ENCODE measurements around the gene KYNU. TPM values are rescaled to one million over a fixed set of nuclear protein-coding genes. Genes with fewer than 3 reads are reported as not detected.
A peak's percentile ranks its signal among the peaks of the same experiment; 100 is the strongest.
"Not testable (repeated sequence)": the region's sequence is repeated elsewhere in the genome, so short reads cannot be mapped to it uniquely, and the experiment has no call there.

KYNU gene
- total RNA-seq, 2 donors from 2014 or later: 0.34 to 1.1 TPM

DNA sequence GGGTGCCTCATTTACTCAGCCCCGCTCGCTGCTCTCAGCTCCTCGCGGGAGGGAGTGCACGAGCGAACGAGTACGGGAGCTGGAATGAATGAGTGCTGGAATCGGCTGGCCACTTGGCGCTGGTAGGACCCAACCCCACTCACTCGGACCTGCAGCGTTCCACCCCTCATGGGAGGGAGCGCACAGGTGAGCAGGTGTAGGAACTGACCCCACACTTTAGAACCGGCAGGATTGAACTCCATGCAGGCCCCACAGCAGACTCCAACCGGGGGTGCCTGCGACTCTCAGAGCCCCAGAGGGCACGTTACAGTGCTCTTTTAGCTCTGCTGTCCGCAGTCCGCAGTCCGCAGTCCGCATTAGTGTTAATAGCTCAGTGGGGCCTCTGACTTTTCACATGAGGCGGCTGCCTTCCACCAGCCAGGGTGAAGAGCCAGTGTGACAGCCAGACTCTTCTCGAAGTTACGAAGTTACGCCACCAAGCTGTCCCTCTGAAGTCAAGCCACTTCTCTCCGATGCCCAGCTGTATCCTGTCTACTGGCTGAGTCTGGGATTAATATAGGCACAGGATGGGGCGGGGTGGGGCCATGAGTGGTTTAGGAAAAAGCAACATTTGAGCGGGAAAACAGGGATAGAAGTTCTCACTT lies 149.1 kb downstream of the KYNU start:
- WGBS: 56% methylated on average over 28 of the region's 28 CpGs
- no peak for DNase-seq (ENCODE audit: low spot score)
- H3K36me3 ChIP-seq: no peaks in the 10 kb centered on the region

DNA sequence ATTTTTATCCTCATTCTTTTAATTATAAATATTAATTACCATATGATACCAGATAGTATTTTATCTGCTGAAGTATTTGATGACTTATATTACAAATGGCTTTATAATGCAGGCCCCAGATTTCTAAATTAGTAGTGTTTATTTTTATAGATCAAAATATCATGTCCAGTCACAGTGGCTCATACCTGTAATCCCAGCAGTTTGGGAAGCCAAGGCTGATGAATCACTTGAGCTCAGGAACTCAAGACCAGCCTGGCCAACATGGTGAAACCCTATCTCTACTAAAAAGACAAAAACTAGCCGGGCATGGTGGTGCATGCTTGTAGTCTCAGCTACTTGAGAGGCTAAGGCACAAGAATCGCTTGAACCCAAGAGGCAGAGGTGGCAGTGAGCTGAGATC lies 151.7 kb downstream of the KYNU start:
- H3K27me3 ChIP-seq (replicated peaks; ENCODE audit: insufficient read depth): no peaks in the 10 kb centered on the region
- 86% methylated on average over 2 of the region's 2 CpGs for WGBS
- H3K4me1 ChIP-seq (replicated peaks): no peaks in the 10 kb centered on the region
- intact Hi-C loops (cut with DNase I): no loop called here
- no peaks in the 10 kb centered on the region for H3K36me3 ChIP-seq
- no peak for TF ChIP-seq POLR2AphosphoS5 (IDR thresholded peaks at IDR 0.05)
- H3K4me3 ChIP-seq: no peak overlapping the region
- H3K9me3 ChIP-seq: no peaks in the 10 kb centered on the region
- no peak overlapping the region for H3K27ac ChIP-seq
- no peak for DNase-seq (ENCODE audit: low spot score)

More for the DNA sequence above, 149.1 kb downstream of the KYNU start:
- no peak overlapping the region for H3K27ac ChIP-seq
- no peaks in the 10 kb centered on the region for H3K9me3 ChIP-seq
- H3K4me3 ChIP-seq: no peak overlapping the region
- intact Hi-C loops (cut with DNase I): no loop called here
- no peaks in the 10 kb centered on the region for H3K4me1 ChIP-seq (replicated peaks)
- H3K27me3 ChIP-seq (replicated peaks; ENCODE audit: insufficient read depth): no peaks in the 10 kb centered on the region
- TF ChIP-seq, protein P1, sequence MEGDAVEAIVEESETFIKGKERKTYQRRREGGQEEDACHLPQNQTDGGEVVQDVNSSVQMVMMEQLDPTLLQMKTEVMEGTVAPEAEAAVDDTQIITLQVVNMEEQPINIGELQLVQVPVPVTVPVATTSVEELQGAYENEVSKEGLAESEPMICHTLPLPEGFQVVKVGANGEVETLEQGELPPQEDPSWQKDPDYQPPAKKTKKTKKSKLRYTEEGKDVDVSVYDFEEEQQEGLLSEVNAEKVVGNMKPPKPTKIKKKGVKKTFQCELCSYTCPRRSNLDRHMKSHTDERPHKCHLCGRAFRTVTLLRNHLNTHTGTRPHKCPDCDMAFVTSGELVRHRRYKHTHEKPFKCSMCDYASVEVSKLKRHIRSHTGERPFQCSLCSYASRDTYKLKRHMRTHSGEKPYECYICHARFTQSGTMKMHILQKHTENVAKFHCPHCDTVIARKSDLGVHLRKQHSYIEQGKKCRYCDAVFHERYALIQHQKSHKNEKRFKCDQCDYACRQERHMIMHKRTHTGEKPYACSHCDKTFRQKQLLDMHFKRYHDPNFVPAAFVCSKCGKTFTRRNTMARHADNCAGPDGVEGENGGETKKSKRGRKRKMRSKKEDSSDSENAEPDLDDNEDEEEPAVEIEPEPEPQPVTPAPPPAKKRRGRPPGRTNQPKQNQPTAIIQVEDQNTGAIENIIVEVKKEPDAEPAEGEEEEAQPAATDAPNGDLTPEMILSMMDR (IDR thresholded peaks at IDR 0.05): no peak
- TF ChIP-seq POLR2AphosphoS5 (IDR thresholded peaks at IDR 0.05): no peak
- TF ChIP-seq POLR2A (IDR thresholded peaks at IDR 0.05): no peak

DNA sequence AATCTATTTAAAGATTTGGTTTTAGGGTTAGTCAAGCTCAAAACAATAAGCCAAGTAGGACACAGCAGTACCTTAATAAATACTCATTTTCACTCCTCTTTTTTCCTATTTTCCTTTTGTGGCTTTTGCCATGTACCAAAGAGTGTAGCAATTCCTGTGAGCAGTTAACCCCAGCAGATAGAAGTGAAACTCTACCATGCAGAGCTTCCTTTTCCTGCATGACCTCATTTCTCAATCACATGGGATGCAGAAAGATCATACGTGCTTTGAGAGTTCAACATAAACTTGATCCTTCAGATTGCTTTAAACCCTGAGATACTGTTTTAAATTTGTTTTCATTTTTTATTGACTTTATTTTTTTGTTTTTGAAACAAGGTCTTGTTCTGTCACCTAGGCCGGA lies 152.7 kb downstream of the KYNU start:
- Histone ChIP-seq H3K4me3 (no peak overlapping the region), H3K36me3 (no peaks in the 10 kb centered on the region), H3K9me3 (no peaks in the 10 kb centered on the region), H3K27me3 (replicated peaks; ENCODE audit: insufficient read depth) (no peaks in the 10 kb centered on the region), H3K27ac (no peak overlapping the region), H3K4me1 (replicated peaks) (no peaks in the 10 kb centered on the region)
- no peak for DNase-seq (ENCODE audit: low spot score)
- intact Hi-C loops (cut with DNase I): loop anchor here (10.0 kb wide), 1 partner anchor 225 kb away; no protein-coding TSS in a partner anchor
- TF ChIP-seq POLR2A (IDR thresholded peaks at IDR 0.05) (no peak), POLR2AphosphoS5 (IDR thresholded peaks at IDR 0.05) (no peak)
- TF ChIP-seq, protein P1 (IDR thresholded peaks at IDR 0.05): no peak
- WGBS: 89% methylated on average over 2 of the region's 2 CpGs

DNA sequence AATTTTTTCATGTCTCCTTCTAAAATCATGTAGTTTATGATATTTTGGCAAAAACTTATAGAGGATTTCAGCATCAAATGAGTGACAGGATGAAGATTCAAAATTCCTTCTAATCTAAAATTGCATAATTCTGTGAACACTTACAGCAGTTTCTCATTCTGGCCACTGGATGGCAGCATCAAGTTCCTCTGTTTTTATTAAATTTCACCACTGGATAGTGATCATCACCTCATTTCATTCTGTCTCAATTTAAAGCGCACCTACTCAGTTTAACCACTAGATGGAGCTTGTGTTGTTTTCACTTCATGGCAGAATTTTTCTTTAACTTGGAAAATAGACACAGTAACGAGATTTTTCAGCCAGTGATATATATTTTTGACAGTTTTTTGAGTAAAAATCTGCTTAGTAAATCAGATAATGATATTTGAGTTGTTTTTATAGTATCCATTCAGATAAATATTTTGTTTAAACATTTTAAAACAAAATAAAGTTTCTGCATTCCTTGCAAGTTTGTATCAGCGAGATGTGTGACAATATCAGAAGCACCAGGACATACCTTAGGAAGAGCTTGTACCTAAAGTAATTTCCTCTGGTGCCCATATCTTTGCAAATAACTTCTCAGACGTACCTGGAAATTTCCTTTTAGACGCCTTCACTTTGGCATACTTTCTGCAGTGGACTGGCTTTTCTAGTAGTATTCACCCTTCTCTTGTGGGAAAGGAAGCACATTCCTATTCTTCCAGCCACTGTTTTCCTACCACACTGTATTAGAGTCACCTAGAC lies 157.0 kb downstream of the KYNU start:
- H3K9me3 ChIP-seq: no peaks in the 10 kb centered on the region
- TF ChIP-seq POLR2A (IDR thresholded peaks at IDR 0.05) (no peak), POLR2AphosphoS5 (IDR thresholded peaks at IDR 0.05) (peak; percentile 50)
- TF ChIP-seq, protein P1 (IDR thresholded peaks at IDR 0.05): peak; percentile 72 to 98 (median 94)
- H3K27ac ChIP-seq: no peak overlapping the region
- intact Hi-C loops (cut with DNase I): loop anchor here (10.0 kb wide), 1 partner anchor 220 kb away; no protein-coding TSS in a partner anchor
- H3K27me3 ChIP-seq (replicated peaks; ENCODE audit: insufficient read depth): no peaks in the 10 kb centered on the region
- WGBS: 29% methylated on average over 5 of the region's 5 CpGs
- peak; percentile 58 for DNase-seq (ENCODE audit: low spot score)
- H3K36me3 ChIP-seq: no peaks in the 10 kb centered on the region
- no peaks in the 10 kb centered on the region for H3K4me1 ChIP-seq (replicated peaks)
- no peak overlapping the region for H3K4me3 ChIP-seq

DNA sequence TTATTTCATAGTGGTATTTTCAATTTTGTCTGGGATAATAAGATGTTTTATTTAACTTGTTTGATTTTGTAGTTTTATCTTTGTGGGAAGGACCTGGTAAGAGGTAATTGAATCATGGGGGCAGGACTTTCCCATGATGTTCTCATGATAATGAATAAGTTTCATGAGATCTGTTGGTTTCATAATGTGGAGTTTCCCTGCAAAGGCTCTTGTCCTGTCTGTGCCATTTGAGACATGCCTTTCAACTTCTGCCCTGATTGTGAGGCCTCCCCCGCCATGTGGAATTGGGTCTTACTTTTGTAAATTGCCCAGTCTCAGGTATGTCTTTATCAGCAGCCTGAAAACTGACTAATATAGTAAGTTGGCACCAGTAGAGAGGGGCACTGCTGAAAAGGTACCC lies 174.0 kb downstream of the KYNU start:
- no peaks in the 10 kb centered on the region for H3K4me1 ChIP-seq (replicated peaks)
- TF ChIP-seq, protein P1 (IDR thresholded peaks at IDR 0.05): no peak
- TF ChIP-seq POLR2A (IDR thresholded peaks at IDR 0.05) (no peak), POLR2AphosphoS5 (IDR thresholded peaks at IDR 0.05) (no peak)
- no peaks in the 10 kb centered on the region for H3K9me3 ChIP-seq
- H3K27ac ChIP-seq: no peak overlapping the region
- no peak overlapping the region for H3K4me3 ChIP-seq
- WGBS: 93% methylated on average over 1 of the region's 1 CpG
- no peaks in the 10 kb centered on the region for H3K27me3 ChIP-seq (replicated peaks; ENCODE audit: insufficient read depth)
- intact Hi-C loops (cut with DNase I): no loop called here
- DNase-seq (ENCODE audit: low spot score): no peak
- no peaks in the 10 kb centered on the region for H3K36me3 ChIP-seq

DNA sequence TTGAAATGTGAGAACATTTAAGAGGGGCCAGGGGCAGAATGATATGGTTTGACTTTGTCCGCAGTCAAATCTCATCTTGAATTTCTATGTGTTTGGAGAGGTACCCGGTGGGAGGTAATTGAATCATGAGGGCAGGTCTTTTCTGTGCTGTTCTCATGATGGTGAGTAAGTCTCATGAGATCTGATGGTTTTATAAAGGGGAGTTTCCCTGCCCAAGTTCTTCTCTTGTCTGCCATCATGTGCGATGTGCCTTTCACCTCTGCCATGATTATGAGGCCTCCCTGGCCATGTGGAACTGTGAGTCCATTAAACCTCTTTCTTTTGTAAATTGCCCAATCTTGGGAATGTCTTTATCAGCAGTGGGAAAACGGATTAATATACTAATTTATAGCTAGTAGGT lies 176.0 kb downstream of the KYNU start:
- H3K27me3 ChIP-seq (replicated peaks; ENCODE audit: insufficient read depth); H3K9me3 ChIP-seq; intact Hi-C loops (cut with DNase I); H3K27ac ChIP-seq; H3K4me1 ChIP-seq (replicated peaks); H3K4me3 ChIP-seq; DNase-seq (ENCODE audit: low spot score); H3K36me3 ChIP-seq: not testable (repeated sequence)
- WGBS: 91% methylated on average over 4 of the region's 4 CpGs
